ENCODE data around the gene PRDM13.
A peak's percentile ranks its signal among the peaks of the same experiment; 100 is the strongest.
"Not testable (repeated sequence)": the region's sequence is repeated elsewhere in the genome, so short reads cannot be mapped to it uniquely, and the experiment has no call there.

Gene PRDM13
- 0 reads per million in 3 experiments for total RNA-seq

DNA sequence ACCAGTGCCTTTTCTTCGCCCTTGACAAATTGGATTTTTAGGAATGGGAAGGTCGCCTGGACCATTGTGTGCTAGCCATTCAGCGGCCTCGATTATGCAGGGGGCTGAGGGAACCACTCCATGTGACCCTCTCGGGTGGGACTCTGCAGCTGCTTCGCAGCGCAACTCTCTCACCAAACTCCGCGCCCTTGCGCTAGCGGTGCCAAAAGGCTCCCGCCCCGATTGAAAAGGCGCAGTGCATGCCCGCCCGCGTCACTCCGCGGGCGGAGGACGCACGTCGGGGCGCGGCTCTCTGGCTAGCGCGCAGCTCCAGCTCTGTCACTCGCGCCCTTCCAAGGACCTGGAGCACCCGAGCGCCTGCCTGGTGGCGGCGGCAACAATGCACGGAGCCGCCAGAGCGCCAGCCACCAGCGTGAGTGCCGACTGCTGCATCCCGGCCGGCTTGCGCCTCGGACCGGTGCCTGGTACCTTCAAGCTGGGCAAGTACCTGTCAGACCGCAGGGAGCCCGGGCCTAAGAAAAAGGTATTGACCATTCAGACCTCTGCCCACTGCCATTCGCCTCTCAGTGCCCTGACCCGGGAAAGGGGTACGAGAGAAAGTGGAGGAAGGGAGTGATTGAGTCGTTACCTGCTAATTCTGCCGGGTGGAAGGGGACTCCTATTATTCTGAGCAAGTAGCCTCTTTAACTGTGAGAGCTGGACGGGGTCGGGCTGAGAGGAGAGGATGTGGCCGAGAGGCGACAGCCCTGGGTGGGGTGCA, at the start of gene PRDM13:
TSS of gene PRDM13 (plus strand) at position 178 of the 760 bp plus-strand sequence. CDS start at position 380, 202 bp downstream.
- no peak for DNase-seq

GRCh38 chr6:99559057-99559456, 47.6 kb upstream of the PRDM13 start:
- no peak for DNase-seq

DNA sequence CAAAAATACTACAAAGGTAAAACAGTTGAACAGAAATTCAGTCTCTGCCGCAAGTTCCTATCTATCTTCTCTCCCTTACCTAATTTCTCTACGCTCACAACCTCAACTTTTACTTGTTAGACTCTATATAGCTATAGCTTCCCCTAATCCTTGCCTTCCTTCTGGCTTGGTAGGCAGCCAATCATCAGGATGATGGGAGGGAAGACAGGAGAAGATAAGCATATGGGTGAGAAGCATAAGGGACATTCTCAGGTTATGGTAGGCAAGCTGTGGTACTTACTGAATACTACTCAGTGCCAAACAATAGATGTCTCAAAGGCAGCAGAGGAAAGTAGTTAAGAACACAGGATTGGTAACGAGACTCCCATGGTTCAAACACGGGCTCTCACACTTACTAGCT, 46.0 kb upstream of the PRDM13 start:
- DNase-seq: no peak

DNA sequence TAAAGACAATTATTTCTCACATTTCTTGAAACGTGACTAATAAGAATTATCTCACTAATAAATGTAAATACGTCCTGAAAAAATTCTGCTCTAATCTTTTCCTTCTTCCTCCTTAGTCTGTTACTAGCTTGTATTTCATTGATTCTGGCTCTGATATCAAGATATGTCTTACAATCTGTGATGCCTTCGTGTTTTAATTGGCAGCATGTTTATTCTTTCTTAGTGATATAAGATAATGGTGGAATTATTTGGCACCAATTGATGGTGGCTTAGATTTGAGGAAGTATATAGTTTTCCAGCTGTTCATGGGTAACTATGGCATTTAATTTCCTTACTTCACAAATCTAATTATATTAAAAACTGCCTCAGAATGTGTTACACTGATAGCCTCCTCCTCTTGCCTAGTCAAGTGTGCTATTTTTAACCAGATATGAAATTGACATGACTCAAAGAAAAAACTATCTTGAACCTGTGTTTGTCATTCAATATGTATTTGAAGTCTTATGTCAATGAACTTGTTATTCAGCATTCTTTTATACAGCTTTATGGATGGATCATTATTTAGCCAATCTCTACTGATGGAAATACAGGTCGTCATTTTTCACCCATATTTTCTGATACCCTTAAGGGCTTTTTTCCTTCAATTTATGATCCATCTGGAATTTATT, 43.4 kb upstream of the PRDM13 start:
- DNase-seq: no peak

DNA sequence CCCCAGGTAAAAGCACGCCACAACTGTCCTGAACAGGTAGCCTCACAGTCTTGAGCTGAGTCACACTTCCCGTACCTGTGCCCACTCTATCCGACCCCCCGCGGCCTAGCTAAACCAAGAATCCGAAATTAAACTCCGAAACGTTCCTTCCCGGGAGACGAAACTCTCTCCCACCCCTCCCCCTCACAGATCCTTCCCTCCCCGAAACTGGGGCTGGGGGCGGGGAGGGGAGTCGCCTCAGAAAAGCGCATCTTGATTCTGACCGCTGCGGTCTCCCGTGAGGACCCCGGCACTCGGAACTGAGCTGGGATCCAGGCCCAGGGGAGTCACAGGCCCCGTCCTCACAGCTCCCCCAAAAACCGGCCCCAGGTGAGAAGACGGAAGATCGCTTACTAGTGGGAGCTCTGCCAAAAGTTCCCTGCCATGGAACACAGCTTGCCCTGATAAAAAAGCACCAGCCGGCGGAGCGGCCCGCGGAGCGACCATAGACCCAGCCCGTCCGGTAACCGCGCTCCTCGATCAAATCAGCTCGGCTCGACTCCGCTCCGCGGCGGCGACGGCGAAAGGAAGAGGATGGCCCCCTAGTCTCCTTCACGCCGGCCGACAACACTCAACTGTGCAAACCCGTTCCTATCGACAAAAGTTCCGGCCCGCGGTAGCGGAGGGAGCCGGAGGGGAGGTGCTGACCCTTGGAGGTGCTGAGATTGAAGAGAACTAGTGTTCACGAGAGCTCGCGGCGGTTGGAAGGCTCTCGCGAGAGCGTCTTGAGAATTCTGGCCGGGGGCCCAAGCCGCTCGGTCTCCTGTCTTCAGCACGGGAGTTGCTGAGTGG, 38.3 kb upstream of the PRDM13 start, which contains the start of gene CCNC:
TSS of gene CCNC (minus strand) at position 558 of the 831 bp plus-strand sequence. CDS start at position 425, 133 bp downstream.
- DNase-seq: peak; percentile 84

DNA sequence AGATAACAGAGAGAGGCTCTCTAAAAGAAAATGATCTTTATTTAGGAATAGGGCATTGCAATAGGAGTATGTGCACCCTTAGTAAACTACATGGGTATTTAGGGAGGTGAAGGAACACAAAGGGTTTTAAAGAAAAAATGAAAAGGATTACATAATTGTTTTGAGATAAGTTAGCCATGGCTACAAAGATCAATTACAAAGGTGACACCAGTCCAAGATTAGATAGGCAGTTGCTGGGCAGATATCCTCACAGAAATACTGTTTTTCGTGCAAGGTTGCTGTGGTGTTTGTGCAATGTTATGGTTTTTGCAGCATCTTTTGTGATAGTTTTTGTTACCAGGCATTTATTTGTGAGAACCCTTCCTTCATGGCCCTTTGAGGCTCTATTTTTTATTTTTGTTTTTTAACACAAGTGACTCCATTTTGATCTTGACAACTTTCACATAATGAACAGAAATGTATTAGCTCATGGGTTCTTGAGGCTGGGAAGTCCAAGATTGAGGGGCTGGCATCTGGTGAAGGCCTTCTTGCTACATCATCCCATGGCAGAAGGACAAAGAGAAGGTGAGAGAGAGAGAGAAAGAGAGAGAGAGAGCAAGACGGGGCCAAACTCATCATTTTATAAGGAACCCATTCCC, 32.5 kb upstream of the PRDM13 start:
- DNase-seq: no peak

DNA sequence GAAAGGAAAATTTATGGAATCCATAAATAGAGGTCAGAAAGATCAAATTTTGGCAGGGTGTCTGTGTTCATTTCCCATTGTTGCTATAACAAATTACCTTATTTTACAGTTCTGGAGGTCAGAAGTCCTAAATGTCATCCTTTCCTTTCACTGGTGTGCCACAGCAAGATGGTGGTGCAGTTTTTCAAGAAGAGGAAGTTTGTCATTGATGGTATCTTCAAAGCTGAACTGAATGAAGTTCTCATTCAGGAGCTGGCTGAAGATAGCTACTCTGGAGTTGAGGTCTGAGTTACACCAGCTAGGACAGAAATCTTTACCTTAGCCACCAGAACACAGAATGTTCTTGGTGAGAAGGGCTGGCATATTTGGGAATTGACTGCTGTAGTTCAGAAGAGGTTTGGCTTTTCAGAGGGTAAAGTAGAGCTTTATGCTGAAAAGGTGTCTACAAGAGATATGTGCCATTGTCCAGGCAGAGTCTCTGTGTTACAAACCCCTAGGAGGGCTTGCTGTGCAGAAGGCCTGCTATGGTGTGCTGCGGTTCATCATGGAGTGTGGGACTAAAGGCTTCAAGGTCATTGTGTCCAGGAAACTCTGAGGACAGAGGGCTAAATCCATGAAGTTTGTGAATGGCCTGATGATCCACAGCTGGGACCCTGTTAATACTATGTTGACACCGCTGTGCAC, 30.9 kb upstream of the PRDM13 start:
- no peak for DNase-seq

DNA sequence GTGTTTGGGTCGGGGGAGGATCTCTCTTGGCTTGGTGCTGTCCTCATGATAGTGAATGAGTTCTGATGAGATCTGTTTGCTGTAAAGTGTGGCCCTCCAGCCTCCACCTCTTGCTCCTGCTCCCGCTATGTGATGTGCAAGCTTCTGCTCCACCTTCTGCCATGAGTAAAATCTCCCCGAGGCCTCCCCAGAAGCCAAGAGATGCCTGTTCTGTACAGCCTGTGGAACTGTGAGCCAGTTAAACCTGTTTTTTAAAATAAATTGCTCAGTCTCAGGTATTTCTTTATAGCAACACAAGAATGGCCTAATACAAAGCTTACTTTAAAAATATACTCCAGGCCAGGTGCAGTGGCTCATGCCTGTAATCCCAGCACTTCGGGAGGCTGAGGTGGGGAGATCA, 26.9 kb upstream of the PRDM13 start:
- DNase-seq: no peak

GRCh38 chr6:99587792-99588191, 18.8 kb upstream of the PRDM13 start:
- DNase-seq: no peak

- DNase-seq: peak; percentile 57
Measured at GRCh38 chr6:99588618-99589289, 17.9 kb upstream of the PRDM13 start.

DNA sequence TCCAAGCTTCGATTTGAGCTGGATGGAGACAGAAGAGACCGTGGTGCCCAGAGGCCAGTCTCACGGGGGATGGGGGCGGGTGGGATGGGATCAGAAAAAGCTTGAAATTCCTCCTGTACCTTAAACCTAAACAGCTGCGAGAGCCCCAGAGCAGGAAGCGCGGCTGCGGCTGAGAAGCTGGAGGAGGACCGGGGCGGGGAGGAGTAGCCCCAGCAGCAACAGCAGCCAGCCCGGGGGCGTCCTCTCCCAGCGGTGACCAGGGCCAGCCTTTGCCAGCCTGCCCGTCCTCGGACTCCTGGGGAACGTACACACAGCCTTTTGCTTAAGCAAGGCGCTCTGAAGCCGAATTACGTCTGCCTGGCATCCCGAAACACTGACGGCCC, 17.4 kb upstream of the PRDM13 start:
- DNase-seq: no peak

DNA sequence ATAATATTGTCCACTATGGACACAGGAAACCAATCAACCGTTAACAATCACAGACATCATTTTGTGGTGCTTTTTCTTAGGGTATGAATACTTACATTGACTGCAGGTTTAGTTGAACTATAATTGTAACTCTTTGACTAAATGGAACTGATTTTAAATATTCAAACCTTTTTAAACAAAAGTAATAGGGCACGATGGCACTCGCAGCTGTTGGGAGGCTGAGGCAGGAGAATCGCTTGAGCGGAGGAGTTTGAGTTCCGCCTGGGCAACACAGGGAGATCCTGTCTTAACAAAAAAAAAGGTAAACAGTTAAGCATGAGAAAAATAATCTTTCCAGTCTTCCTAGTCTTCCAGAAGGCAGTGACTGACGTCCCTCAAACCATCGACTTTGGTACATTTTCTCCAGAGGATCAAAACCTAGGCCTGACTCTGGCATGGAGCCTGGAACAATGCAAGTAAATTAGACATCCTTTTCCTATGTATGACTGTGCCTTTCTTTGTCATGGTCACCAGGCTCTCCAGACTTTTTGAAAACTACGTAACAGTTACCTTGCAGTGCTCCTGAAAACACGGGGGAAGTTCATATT, 16.6 kb upstream of the PRDM13 start:
- no peak for DNase-seq

- no peak for DNase-seq
Measured at GRCh38 chr6:99590728-99591672, 15.6 kb upstream of the PRDM13 start.

DNA sequence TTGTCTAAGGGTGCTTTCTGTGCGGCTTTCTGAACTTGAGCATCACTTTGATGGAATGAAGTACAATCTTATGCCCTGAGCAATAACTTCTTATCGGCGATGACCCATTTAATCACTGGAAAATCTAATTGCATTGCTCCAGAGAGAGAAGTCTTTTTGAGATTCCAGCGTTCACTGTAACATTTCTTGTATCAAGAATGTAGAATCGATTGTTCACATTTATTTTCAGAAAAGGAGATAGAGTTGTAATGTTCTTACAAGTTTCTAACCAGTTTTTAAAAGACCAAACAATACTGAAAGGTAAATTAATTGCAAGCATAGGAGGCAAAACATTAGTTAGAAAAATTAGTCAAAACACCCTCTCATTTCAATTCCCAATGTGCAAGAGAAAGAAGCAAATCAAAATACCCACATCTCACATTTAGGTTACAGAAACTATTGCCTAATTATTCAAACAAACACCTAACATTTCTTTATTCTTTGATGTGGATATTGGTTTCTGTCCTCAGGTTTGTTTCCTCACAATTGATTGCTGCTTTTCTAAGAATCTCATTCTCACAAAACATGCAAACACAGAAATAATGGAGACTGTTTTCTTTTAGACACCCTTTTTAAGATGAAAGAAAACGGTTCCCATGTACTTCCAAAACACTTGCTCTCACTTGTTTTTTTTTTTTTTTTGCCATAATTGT, 14.8 kb upstream of the PRDM13 start:
- no peak for DNase-seq

DNA sequence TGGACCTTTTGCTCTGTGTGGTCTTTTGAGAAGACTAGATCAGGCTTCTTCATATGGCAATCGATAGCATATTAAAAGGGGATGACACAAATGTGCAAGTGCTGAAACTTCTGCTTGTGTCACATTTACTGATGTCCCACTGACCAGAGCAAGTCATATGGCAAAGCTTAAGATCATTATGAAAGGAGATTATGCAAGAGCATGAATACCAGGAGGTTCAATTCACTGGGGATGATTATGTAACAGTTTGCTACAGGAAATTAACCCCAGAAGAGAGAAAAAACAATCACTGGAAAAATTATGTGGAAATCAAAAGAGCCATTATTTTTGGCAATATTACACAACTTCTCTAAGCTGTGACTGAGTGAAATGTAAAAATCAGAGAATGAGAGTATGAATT, 13.7 kb upstream of the PRDM13 start:
- DNase-seq: no peak

DNA sequence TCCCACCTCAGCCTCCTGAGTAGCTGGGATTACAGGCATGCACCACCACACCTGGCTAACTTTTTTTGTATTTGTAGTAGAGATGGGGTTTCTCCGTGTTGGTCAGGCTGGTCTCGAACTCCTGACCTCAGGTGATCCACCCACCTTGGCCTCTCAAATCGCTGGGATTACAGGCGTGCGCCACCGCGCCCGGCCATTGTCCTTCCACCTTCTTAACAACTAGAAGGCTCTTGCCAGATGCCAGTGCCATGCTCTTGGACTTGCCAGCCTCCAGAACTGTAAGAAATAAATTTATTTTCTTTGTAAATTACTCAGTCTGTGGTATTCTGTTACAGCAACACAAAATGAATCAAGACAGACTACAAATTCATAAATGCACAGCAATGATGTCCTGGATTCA, 11.9 kb upstream of the PRDM13 start:
- DNase-seq: not testable (repeated sequence)

GRCh38 chr6:99602520-99603420, 3.9 kb upstream of the PRDM13 start:
- no peak for DNase-seq

GRCh38 chr6:99603421-99604165, 3.0 kb upstream of the PRDM13 start:
- no peak for DNase-seq
